ENCODE results near the gene NUDT16L1.

The NUDT16L1 gene

GRCh38 chr16:4696172-4696904, 3.0 kb downstream of the NUDT16L1 start:
- DNase-seq = no peak

- no peak for DNase-seq
Measured at GRCh38 chr16:4696905-4697847, 3.8 kb downstream of the NUDT16L1 start.

GRCh38 chr16:4697848-4698291, 4.5 kb downstream of the NUDT16L1 start:
- no peak for DNase-seq

- no peak for DNase-seq
Measured at GRCh38 chr16:4698321-4699045, 5.1 kb downstream of the NUDT16L1 start.

- no peak for DNase-seq
Measured at GRCh38 chr16:4699046-4699556, 5.7 kb downstream of the NUDT16L1 start.

- no peak for DNase-seq
Measured at GRCh38 chr16:4700380-4700996, 7.1 kb downstream of the NUDT16L1 start.

- DNase-seq = no peak
Measured at GRCh38 chr16:4700997-4701743, 7.8 kb downstream of the NUDT16L1 start.

GRCh38 chr16:4701791-4702465, 8.6 kb downstream of the NUDT16L1 start:
- DNase-seq = no peak

GRCh38 chr16:4702466-4702808, 9.1 kb downstream of the NUDT16L1 start:
- no peak for DNase-seq

GRCh38 chr16:4703906-4704305, 10.5 kb downstream of the NUDT16L1 start:
- DNase-seq = no peak

- DNase-seq = no peak
Measured at GRCh38 chr16:4704491-4704890, 11.1 kb downstream of the NUDT16L1 start.

- DNase-seq = no peak
Measured at GRCh38 chr16:4704913-4705312, 11.6 kb downstream of the NUDT16L1 start.

- no peak for DNase-seq
Measured at GRCh38 chr16:4706871-4707270, 13.5 kb downstream of the NUDT16L1 start.

GRCh38 chr16:4709481-4709880, 16.1 kb downstream of the NUDT16L1 start:
- no peak for DNase-seq

- DNase-seq = no peak
Measured at GRCh38 chr16:4713663-4714501, 20.5 kb downstream of the NUDT16L1 start.

GRCh38 chr16:4714996-4715395, 21.6 kb downstream of the NUDT16L1 start:
- DNase-seq = no peak

GRCh38 chr16:4718466-4718865, 25.1 kb downstream of the NUDT16L1 start:
- no peak for DNase-seq

- no peak for DNase-seq
Measured at GRCh38 chr16:4723071-4723767, 29.9 kb downstream of the NUDT16L1 start.

GRCh38 chr16:4724661-4725270, 31.4 kb downstream of the NUDT16L1 start:
- DNase-seq = no peak

Measured in kidney glomerular epithelial cell (primary cell).